Putamen (tissue), 1 donor: ENCODE data around the gene TMEM181.
"Not testable (repeated sequence)": the region's sequence is repeated elsewhere in the genome, so short reads cannot be mapped to it uniquely, and the experiment has no call there.

ENCODE experiments used
- DNase-seq: peaks from one replicate; pipeline ENCODE4 v3.0.0-alpha.2; 2016; ENCODE audit warnings: low spot score

The TMEM181 gene

DNA sequence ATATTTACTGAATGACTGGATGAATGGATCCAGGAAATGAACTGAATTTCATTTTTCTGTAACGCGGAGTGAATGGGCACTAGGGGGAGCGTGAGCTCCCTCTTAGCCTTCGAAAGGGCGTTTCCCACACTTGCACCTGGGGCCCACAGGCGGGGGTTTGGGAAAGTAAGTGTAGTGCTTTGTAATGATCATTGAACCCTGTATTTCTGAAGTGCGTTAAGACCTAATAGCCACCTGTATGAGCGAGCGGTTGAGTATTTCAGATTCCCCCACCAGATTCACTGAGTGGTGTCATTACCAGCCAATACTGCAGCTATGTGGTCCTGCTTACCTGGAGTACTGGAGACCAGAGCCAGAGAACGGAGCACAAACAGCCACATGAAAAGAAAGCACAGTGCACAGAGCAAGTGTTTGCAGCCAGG lies 100.5 kb downstream of the TMEM181 start:
- DNase-seq, result no peak

DNA sequence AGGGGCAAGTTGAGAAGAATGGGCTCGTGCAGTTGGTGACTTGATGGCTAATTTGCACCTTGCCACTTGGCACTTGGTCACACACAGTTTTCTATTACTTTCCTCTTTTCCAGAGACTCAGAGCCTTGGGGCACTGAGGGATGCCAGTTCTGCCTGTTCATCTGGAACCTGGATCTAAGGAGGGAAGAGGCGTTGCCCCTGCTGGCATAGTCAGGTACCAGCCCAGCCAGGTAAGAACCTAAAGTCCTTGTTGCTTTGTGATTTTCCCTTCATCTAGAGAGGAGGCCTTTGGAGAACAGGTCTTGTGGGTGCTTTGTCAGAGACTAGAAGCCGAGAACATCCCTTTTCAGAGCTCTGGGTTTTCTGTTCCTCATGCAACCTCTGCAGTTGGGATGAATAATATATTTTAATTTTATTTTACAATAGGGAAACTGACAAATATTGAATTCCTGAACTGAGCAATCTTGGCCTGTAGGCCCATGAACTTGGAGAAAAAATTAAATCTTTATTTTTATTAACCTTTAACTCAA lies 101.3 kb downstream of the TMEM181 start:
- DNase-seq, result no peak

DNA sequence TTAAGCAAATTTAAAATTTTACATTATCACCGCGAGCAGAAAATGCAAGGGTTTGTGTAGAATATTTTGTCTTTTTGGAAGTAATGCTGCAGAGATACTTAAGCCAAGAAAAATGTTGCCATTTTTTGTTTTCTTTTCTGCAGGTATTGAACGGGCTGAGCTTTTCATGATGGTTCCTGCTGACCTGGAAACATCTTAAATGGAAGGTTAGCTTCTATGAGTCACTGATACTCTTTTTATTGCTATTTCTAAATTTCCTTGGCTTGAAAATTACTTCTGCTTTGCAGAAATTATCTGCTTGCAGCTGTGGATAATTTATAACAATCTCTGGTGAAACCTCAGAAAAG lies 102.7 kb downstream of the TMEM181 start:
- DNase-seq, result no peak

DNA sequence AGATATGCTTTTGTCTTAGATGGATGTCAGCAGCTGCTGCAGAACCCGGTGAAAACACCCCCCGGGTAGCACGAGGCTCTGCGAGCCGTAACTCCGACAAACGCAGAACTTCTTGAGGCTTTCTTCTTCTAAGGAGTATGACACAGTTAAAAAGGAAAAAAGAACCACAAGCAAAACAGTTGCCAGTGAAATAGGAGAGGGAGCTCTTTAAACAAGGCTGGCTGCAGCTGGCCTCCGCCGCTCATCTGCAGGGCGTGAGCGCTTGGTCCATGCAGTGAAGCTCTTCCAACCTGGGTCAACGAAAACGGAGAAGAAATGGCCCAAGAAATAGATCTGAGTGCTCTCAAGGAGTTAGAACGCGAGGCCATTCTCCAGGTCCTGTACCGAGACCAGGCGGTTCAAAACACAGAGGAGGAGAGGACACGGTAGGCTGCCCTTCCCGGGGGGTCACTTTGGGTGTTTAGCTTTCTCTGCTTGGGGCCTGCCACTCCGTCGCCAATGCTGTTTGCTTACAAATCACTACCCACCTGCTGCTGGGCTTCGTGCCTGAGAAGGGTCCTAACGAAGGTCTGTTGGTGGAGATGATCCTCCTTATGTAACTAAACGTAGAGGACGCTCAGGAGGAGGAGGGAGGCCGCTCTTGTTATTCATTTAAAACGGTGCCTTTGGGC lies 103.2 kb downstream of the TMEM181 start:
- DNase-seq, result no peak

DNA sequence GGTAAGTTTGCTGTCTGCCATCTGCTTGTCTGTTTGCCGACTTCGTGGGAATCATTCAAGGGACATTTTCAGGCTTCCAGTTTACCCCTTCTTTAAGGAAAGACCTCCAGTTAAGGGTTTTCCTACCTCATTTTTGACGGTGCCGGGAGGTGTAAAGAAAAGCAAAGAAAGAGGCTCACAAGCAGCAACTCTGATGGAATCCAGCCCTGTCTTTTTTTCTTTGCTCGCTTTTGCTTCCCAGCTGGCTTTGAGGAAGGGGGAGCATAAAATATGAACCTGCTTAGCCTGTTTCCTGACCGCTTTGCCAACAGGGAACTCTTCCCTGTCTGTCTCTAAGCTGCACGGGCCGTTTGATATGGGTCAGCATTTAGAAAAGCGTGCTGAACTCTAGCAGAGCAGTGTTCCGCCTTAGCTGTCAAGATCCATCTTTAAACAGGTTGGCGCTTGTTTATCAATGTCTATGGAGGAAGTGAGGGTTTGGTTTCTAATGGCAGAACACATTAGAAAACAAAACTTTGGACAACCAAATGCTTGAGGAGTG lies 103.8 kb downstream of the TMEM181 start:
- DNase-seq, result no peak

DNA sequence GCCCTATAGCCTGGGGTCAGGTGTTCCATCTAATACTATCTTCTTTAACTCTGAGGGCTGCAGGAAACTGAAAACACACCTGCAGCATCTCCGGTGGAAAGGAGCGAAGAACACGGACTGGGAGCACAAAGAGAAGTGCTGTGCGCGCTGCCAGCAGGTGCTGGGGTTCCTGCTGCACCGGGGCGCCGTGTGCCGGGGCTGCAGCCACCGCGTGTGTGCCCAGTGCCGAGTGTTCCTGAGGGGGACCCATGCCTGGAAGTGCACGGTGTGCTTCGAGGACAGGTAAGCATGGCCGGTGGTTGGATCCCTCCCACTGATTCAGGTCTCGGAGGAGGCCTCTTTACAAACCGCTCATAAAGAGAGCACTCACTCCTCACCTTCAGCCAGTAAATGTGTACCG lies 105.4 kb downstream of the TMEM181 start:
- no peak for DNase-seq

DNA sequence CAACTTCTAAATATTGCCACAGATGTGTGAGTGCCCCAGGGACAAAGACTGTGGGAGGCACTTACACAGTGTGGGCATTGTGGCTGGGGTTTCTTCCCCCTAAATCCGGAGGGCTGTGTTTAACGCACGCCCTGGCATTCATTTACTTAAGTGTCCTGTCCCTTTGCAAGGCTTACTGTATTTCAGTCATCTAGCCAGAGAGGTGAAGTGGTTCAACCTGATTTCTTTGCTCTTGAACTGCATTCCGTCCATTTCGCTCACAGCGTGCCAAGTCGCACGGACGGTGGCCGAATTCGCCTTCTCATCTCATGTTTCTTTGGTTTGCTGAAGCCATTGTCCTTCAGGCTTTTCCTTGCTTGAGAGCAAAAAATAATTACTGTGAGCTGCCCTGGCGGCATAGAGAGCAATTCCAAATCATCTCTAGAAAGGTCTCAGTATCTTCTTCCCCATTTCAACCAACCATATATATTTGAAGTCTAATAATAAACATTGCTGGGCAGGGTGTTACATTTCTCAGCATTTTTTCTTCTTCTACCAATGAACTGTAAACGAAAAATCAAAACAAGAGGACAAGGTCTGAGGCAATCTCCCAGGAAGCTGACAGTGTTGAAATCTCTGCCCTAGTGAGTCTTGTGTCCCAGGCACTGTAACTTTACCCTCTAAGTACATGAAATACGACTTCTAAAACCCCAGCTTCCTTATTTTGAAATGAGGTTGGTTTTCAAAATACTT lies 106.9 kb downstream of the TMEM181 start:
- DNase-seq, result no peak

DNA sequence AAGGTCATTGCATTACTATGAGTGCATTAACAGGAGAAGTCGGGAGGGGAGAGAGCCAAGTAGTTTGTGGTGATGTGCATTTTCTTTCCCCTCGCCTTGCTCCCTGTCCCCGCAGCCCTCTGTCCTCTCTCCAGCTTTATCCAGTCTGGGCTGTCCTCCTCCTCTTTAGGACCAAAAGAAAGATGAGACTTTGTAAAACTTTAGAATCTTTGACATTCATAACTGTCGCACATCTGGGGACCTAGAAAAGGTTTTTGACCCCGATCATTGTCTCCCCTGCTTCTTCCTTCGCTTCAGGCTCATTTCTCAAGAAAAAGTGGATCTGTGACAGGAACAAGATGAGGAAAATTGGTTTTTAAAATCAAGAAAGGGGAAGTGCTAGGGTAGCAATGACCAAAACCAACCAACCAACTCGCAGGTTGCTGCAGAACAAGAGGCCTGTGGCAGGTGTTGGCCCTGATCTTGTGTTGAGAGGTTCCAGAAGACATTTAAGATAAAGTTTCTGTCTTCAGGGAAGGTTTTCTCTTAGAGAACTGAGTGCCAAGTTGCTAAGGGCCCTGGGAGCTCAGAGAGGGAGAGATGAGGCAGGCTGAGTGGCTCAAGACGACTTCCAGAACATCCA lies 107.6 kb downstream of the TMEM181 start:
- DNase-seq, result no peak

DNA sequence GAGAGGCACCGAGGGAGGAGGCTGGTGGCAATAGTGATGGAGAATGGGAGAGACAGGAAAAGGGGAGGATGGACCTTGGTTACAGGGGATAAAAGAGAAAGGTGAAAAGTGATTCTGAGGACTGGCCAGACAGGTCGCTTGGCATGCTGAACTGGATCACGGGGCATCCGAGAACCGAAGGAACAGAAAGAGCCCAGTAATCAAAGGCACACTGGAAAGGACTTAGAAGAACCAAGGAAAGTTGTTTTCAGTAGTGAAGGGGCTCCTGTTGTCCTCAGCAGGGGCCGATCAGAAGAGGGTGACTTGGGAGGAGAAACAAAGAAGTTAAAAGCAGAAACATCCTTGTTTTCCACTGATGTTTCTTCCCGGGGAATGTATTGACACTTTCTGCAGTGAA lies 108.8 kb downstream of the TMEM181 start:
- no peak for DNase-seq

DNA sequence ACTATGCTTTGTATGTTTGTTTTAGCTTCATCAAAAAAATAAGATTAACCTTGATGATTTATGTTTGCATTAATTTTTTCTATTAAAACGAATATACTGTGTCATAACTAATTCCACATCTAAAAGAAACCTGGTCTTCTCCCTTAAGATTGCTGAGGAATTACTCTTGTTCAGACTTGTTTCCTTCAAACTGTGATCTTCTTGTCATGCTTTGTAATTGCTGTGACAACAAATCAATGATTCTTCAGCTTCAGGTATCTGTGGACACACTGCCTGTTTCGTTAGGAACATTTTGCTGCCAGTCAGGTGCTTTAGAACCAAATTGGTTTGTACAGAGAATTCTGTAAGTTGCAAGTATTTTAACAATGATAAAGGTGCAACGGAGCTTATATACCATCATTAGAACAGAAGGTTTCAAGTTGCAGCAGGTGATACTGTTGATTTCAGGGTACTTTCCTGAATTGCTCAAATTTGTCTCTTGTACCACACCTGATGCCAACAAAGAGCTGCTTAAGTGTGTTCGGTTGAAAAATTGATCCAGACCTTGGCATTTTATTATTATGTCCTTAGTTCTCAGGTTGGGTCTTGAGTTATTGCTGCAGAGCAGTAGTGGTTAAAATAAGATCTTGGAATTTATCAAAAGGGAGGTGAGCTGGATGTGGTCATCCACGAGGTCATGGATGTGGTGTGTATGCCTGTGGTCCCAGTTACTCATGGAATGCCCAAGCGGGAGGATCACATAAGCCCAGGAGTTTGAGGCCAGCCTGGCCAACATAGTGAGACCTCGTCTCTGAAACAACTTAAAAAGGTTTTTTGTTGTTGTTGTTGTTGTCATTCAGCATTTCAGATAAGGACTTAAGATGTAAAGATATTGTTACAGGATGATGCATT lies 109.5 kb downstream of the TMEM181 start:
- DNase-seq, result no peak

DNA sequence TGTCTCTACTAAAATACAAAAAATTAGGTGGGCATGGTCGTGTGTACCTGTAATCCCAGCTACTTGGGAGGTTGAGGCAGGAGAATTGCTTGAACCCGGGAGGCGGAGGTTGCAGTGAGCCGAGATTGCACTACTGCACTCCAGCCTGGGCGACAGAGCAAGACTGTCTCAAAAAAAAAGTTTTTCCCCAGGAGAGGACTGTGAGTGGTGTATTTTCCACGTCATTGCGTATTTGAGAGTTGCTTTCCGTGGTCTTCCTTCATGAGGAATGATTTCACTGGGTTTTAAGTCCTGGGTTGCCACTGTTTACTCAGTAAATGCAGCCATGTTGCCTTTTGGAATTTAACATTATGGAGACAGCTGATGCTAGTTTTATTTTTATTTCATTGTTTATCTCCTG lies 112.2 kb downstream of the TMEM181 start:
- not testable (repeated sequence) for DNase-seq

DNA sequence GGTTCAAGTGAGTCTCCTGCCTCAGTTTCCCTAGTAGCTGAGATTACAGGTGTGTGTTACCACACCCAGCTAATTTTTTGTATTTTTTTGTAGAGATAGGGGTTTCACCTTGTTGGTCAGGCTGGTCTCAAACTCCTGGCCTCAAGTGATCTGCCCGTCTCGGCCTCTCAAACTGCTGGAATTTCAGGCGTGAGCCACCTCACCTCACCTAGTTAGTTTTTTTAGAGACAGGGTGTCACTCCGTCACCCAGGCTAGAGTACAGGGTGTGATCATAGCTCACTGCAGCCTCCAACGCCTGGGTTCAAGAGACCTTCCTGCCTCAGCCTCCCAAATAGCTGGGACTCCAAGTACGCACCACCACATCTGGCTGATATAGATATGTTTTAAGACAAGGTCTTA lies 112.8 kb downstream of the TMEM181 start:
- DNase-seq, result no peak

DNA sequence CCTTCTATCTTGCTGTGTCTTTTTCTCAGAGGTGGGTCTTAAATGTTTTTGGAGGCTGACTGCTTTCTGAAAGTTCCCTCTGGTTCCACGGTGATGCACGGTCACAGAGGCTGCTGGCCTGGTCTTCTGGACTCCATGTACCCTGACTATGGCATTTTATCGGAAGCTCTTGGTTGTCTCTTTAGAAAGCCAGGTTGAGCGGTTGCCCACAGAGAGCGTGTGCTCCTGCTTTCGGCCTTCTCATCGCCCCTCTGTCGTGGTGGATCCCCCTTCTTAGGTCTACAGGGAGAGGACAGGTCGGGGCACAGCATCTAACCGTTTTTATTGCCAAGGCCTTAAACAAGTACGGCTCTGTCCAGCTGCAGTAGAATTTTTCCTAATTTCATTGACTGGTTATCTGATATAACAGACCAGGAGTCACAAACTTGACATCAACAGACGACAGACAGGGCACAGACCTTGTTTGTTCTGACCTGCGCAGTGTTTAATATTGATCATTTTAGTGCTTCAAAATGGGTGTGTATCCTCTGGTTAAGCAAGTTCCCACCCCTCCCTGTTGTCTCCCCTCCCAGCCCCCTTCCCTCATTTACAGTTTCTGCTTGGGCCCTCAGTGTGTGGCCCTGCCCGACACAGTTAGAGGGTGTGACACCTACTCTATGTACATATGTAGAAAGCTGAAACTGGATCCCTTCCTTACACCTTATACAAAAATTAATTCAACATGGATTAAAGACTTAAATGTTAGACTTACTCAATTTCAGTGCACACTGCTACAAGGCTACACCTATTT lies 114.6 kb downstream of the TMEM181 start:
- no peak for DNase-seq

DNA sequence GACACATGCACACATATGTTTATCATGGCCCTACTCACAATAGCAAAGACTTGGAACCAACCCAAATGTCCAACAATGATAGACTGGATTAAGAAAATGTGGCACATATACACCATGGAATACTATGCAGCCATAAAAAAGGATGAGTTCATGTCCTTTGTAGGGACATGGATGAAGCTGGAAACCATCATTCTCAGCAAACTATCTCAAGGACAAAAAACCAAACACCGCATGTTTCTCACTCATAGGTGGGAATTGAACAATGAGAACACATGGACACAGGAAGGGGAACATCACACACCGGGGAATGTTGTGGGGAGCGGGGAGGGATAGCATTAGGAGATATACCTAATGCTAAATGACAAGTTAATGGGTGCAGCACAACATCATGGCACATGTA lies 117.2 kb downstream of the TMEM181 start:
- not testable (repeated sequence) for DNase-seq

DNA sequence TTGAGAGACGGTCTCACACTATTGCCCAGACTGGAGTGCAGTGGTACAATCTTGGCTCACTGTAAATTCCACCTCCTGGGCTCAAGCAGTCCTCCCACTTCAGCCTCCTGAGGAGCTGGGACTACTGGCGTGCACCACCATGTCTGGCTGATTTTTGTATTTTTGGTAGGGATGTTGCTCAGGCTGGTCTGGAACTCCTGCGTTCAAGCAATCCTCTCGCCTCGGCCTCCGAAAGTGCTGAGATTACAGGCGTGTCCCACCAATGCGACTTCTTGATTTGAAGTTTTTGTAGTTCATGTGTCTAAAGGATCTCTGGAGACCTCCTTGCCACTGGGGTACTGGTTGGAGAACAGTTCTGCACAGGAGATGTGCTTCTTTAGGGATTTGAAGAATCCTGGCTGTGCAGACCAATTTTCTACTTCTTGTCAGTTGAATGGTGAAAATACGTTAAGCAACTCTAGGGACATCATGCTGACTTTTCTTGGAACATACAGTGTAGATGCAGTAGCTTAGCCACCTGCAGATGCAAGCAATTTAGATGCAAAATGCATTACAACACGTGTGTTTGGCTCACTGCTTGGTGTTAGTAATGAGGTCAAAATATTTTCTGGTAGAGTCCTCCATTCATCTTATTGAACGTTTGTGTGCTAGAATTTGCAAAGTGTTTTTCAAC lies 118.2 kb downstream of the TMEM181 start:
- DNase-seq, result no peak

DNA sequence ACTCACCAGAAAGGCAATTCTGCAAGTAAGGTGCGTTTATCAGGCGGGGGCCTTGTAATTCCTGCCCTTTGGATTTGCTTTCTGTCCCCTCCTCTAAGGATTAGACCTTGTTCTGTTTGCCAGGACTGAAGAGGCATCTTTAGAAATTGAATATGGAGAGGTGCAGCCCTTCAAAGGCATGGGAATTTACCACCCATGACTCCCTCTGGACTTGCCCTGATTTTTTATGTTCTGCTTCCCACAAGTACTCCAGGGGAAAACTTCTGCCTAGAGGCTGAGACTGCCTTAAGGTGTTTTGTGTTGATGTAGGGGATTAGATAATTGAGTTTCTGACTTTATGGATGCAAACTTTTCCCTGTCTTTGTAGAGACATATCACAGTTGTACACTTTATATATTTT lies 120.1 kb downstream of the TMEM181 start:
- DNase-seq, result no peak

DNA sequence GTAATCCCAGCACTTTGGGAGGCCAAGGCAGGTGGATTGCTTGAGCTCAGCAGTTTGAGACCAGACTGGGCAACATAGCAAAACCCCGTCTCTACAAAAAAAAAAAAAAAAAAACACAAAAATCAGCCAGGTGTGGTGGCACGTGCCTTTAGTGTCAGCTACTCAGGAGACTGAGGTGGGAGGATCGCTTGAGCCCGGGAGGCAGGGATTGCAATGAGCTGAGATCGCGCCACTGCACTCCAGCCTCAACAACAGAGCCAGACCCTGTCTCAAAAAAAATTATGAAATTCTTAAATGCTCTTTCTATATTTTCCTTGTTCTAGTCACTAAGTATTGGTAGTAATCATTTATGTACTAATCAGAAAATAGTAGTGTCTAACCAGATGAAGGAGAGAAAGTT lies 120.6 kb downstream of the TMEM181 start:
- DNase-seq, result no peak

DNA sequence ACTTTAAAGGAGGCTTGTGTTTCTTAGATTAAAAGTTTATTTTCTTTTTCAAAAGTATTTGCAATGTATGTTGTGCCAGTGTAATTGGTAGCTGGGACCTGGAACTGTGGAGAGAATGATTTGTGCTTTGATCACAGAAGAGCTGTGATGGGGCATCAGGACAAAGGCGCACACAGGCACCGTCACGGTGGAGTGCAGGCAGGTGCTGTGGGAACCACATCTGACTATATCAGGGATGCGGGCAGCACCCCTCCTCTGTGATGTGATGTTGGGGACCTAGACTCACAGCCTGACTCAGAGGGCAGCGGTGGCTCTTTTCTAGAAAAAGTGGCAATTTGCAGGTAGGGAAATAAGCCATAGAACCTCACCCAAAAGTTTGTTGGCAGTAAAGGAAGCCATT lies 124.4 kb downstream of the TMEM181 start:
- no peak for DNase-seq

DNA sequence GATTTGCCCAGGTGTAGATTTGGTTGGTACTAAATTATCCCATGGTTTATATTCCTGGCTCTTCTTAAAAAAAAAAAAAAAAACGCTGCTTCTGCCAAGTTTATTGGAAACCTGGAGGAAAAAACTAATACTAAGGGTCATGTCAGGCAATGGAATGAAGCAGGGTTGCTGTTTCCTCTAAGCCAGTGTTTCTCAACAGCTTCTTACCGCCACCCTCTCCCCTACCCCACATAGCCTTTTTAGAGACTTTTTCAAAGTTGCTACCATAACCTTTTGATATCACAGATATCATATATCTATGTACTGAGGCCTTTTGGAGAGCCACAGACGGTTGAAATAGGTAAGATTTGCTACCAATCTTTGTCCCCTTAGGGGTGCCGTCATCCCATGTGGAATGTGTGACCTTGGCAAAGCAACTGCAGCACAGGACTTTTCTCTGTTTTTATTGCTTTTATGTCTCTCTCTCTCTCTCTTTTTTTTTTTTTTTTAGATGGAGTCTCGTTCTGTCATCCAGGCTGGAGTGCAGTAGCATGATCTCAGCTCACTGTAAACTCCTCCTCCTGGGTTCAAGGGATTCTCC lies 124.9 kb downstream of the TMEM181 start:
- DNase-seq, result no peak
